GM12878 (cell line): Measurements from ENCODE around the gene SAAL1. TPM values are rescaled to one million over a fixed set of nuclear protein-coding genes. Genes with fewer than 3 reads are reported as not detected.

Experiments
- ATAC-seq: fragments of 200-7000 bp; cut with Tn5 transposase; 3 replicates; pipeline ENCODE4 v1.9.1; 2020; ENCODE audit warnings: mild to moderate bottlenecking, moderate library complexity
- BruUV-seq: library from RNA; stranded (reverse); fragments of 400-500 nt; replicated peaks from 2 replicates; lab custom pipeline; 2021; lab: Mats Ljungman, UMichigan
- CTCF ChIA-PET: fragments of 300-600 bp; sonication (Branson Sonifier 250); formaldehyde crosslinking; extraction: SDS; loops from one replicate; lab custom pipeline; 2021; ENCODE audit warnings: inconsistent platforms; lab: Yijun Ruan, JAX
- POLR2A ChIA-PET: fragments of 350-600 bp; formaldehyde crosslinking; extraction: SDS; loops from one replicate; lab custom pipeline; 2021; ENCODE audit warnings: inconsistent platforms; lab: Charles Lee
- RAD21 ChIA-PET: fragments of 300-600 bp; sonication (Branson Sonifier 250); formaldehyde crosslinking; loops from one replicate; lab custom pipeline; 2023; ENCODE audit warnings: antibody characterized with exemption; ENCODE audit not compliant: unreplicated experiment; lab: Charles Lee
- SMC1A ChIA-PET: fragments of 300-600 bp; sonication (Branson Sonifier 250); formaldehyde crosslinking; loops from one replicate; lab custom pipeline; 2023; ENCODE audit not compliant: unreplicated experiment, uncharacterized antibody; lab: Charles Lee
- DNase-seq: peaks from one replicate; pipeline ENCODE4 v3.0.0-alpha.2; 2011; ENCODE audit warnings: low read depth, low spot score
- FAIRE-seq: peaks from 3 replicates; lab custom pipeline; 2011; peaks lifted over from hg19 to GRCh38; lab: Jason Lieb, UNC
- H2AFZ ChIP-seq: 2 replicates; pipeline ENCODE4 v1.6.0; 2011; ENCODE audit warnings: low read depth, low read length, control low read depth; ENCODE audit not compliant: control insufficient read depth
- H3K27ac ChIP-seq: 2 replicates; pipeline ENCODE4 v1.5.1; 2011; ENCODE audit warnings: control low read depth; ENCODE audit not compliant: control insufficient read depth, insufficient read depth
- H3K27me3 ChIP-seq, 2 experiments: replicated peaks in 1 of 2; 2 replicates each; pipeline versions ENCODE4 v1.6.0 to v1.6.1; 2011; ENCODE audit warnings: low read length in 1 of 2; ENCODE audit not compliant: control insufficient read depth in 2 of 2, insufficient read depth in 2 of 2
- H3K36me3 ChIP-seq, 2 experiments: 2 replicates each; pipeline ENCODE4 v1.5.1; 2011; ENCODE audit warnings: low read length in 1 of 2; ENCODE audit not compliant: control insufficient read depth in 2 of 2, insufficient read depth in 2 of 2
- H3K4me1 ChIP-seq: 2 replicates; pipeline ENCODE4 v1.6.1; 2011; ENCODE audit warnings: mild to moderate bottlenecking, low read length, moderate library complexity, mixed read lengths; ENCODE audit not compliant: control insufficient read depth, insufficient read depth
- H3K4me2 ChIP-seq: 2 replicates; pipeline ENCODE4 v1.6.0; 2011; ENCODE audit warnings: control low read depth; ENCODE audit not compliant: control insufficient read depth, insufficient read depth
- H3K4me3 ChIP-seq: fragments of 200-600 bp; sonication (generic); 2 replicates; pipeline ENCODE4 v1.5.1; 2016
- H3K79me2 ChIP-seq: 2 replicates; pipeline ENCODE4 v1.6.0; 2011; ENCODE audit warnings: low read length; ENCODE audit not compliant: control insufficient read depth, insufficient read depth
- H3K9ac ChIP-seq: 2 replicates; pipeline ENCODE4 v1.8.0; 2011; ENCODE audit warnings: low read length, control low read depth, mixed read lengths; ENCODE audit not compliant: control insufficient read depth, insufficient read depth
- H3K9me3 ChIP-seq: replicated peaks from 3 replicates; pipeline ENCODE4 v1.5.1; 2011; ENCODE audit warnings: mild to moderate bottlenecking, low read length; ENCODE audit not compliant: control insufficient read depth, insufficient read depth
- H4K20me1 ChIP-seq: 2 replicates; pipeline ENCODE4 v1.6.0; 2011; ENCODE audit not compliant: control insufficient read depth, insufficient read depth
- ASH2L ChIP-seq: fragments of 300-600, 200-600 bp; sonication (generic); IDR thresholded peaks from 2 replicates; pipeline ENCODE4 v1.6.1; 2017; ENCODE audit warnings: low read depth, mild to moderate bottlenecking, borderline replicate concordance
- BCL11A ChIP-seq: IDR thresholded peaks from 2 replicates; pipeline ENCODE4 v1.6.1; 2011; ENCODE audit warnings: low read depth, low read length
- BMI1 ChIP-seq: fragments of 450-650 bp; IDR thresholded peaks from 2 replicates; pipeline ENCODE4 v1.6.1; 2016; ENCODE audit warnings: mild to moderate bottlenecking, moderate library complexity, borderline replicate concordance
- BRCA1 ChIP-seq: IDR thresholded peaks from 2 replicates; pipeline ENCODE4 v1.6.1; 2011; ENCODE audit warnings: low read depth, low read length, improper control_type of control experiment
- CBFB ChIP-seq: IDR thresholded peaks from 2 replicates; pipeline ENCODE4 v1.6.1; 2016; ENCODE audit warnings: antibody characterized with exemption, low read depth
- CREM ChIP-seq: IDR thresholded peaks from 2 replicates; pipeline ENCODE4 v1.6.1; 2014; ENCODE audit warnings: antibody characterized with exemption, low read depth
- MXI1 ChIP-seq: fragments of 150-350 bp; IDR thresholded peaks from 2 replicates; pipeline ENCODE4 v1.6.1; 2011; ENCODE audit warnings: low read depth, mild to moderate bottlenecking, inconsistent platforms, low read length, improper control_type of control experiment
- NFIC ChIP-seq: IDR thresholded peaks from 2 replicates; pipeline ENCODE4 v1.6.1; 2012; ENCODE audit warnings: low read depth, mild to moderate bottlenecking, inconsistent platforms, low read length, moderate library complexity
- PBX3 ChIP-seq: IDR thresholded peaks from 2 replicates; pipeline ENCODE4 v1.6.1; 2011; ENCODE audit warnings: mild to moderate bottlenecking, low read depth, low read length, moderate library complexity; ENCODE audit not compliant: insufficient replicate concordance
- POU2F2 ChIP-seq: IDR thresholded peaks from 3 replicates; pipeline ENCODE4 v1.6.1; 2011; ENCODE audit warnings: low read depth, mild to moderate bottlenecking, low read length, borderline replicate concordance
- RAD21 ChIP-seq: IDR thresholded peaks from 2 replicates; pipeline ENCODE4 v1.6.1; 2011; ENCODE audit warnings: mild to moderate bottlenecking, low read depth, low read length, moderate library complexity; ENCODE audit not compliant: insufficient read depth
- SKIL ChIP-seq: fragments of 450-650 bp; IDR thresholded peaks from 2 replicates; pipeline ENCODE4 v1.6.1; 2017; ENCODE audit warnings: mild to moderate bottlenecking, low read depth, inconsistent platforms; ENCODE audit not compliant: poor library complexity, severe bottlenecking
- SMC3 ChIP-seq: IDR thresholded peaks from 2 replicates; pipeline ENCODE4 v1.6.1; 2011; ENCODE audit warnings: low read length, improper control_type of control experiment, borderline replicate concordance
- SREBF1 ChIP-seq: IDR thresholded peaks from 2 replicates; pipeline ENCODE4 v1.6.1; 2012; ENCODE audit warnings: mild to moderate bottlenecking, low read length
- SUPT20H ChIP-seq: IDR thresholded peaks from 2 replicates; pipeline ENCODE4 v1.6.1; 2011; ENCODE audit warnings: low read depth, mild to moderate bottlenecking, low read length, moderate library complexity, borderline replicate concordance; ENCODE audit not compliant: control insufficient read depth
- TARDBP ChIP-seq: IDR thresholded peaks from 2 replicates; pipeline ENCODE4 v1.6.1; 2016; ENCODE audit warnings: borderline replicate concordance
- ZNF207 ChIP-seq: fragments of 450-650 bp; IDR thresholded peaks from 2 replicates; pipeline ENCODE4 v1.6.1; 2014; ENCODE audit warnings: antibody characterized with exemption, mild to moderate bottlenecking, borderline replicate concordance
- WGBS: methylation state at CpG from one replicate; pipeline ENCODE4 v1.1.6; 2016; ENCODE audit warnings: low lambda C conversion rate; ENCODE audit not compliant: insufficient replicate concordance, insufficient coverage; ENCODE audit errors: missing lambda C conversion rate; 5-methylcytosine and 5-hydroxymethylcytosine counted together
- in situ Hi-C: fragments of 300-500 bp; cut with MboI; formaldehyde crosslinking; loops from 9 replicates; pipeline ENCODE4 v1.14.3; 2018; ENCODE audit warnings: mixed read lengths
- intact Hi-C: fragments of 100-400 bp; cut with micrococcal nuclease; formaldehyde crosslinking; loops from one replicate; pipeline ENCODE4 v1.14.2; 2022; ENCODE audit not compliant: unreplicated experiment
- polyA plus RNA-seq, 11 experiments: library from polyadenylated mRNA; depleted of rRNA in 4 of 11; unstranded in 6 of 11; stranded (reverse) in 5 of 11; fragments of >200 nt; fragmentation: Nextera tagmentation in 4 of 11; fragmentation: Illumina TruSeq in 1 of 11; extraction: Ambion mirVana in 4 of 11; extraction: Trizol in 1 of 11; gene quantifications; 1 replicate in 1 of 11; 2 replicates in 10 of 11; pipeline versions ENCODE4 v1.2.1 to v1.2.3, GENCODE V29; 2011 to 2016; ENCODE audit warnings: inconsistent platforms in 2 of 11, missing spikeins in 2 of 11, low read depth in 1 of 11
- total RNA-seq, 4 experiments: library from RNA; depleted of rRNA in 3 of 4; stranded (reverse); fragments of >200 nt in 3 of 4; fragmentation: Illumina TruSeq in 1 of 4; extraction: Trizol in 1 of 4; gene quantifications; 2 replicates each; pipeline versions ENCODE4 v1.2.1 to v1.2.3, GENCODE V29; 2013 to 2021
- TF ChIP-seq, protein P1 (sequence below): fragments of 450-650 bp; IDR thresholded peaks from 2 replicates; pipeline ENCODE4 v1.6.1; 2018; ENCODE audit warnings: borderline replicate concordance, mild to moderate bottlenecking; ENCODE audit not compliant: partially characterized antibody
- TF ChIP-seq, protein P2 (sequence below): fragments of 450-650 bp; IDR thresholded peaks from 2 replicates; pipeline ENCODE4 v1.6.1; 2017; ENCODE audit warnings: borderline replicate concordance

The SAAL1 gene
- total and polyA plus RNA-seq, 10 of the 15 experiments (the other 5 are each of a cell fraction or from before 2014, with no cell fraction given) = 26.3 to 59.4 (median 43.8) TPM

- Histone ChIP-seq H3K27ac (no peak overlapping the region), H3K4me3 (no peak overlapping the region), H3K36me3 (no peaks in the 10 kb centered on the region), H3K27me3 (peaks cover 0 to 7% of the 10 kb centered on the region in 2 experiments; a peak in 2 of 4 replicates), H3K79me2 (no peaks in the 10 kb centered on the region), H4K20me1 (no peaks in the 10 kb centered on the region), H3K9me3 (no peaks in the 10 kb centered on the region), H2AFZ (no peak overlapping the region), H3K9ac (no peak overlapping the region), H3K4me1 (no peaks in the 10 kb centered on the region), H3K4me2 (no peak overlapping the region)
- DNase-seq = no peak
- no TSS peak for BruUV-seq
- FAIRE-seq = no peak
- ChIA-PET POLR2A (no interaction called here), SMC1A (no interaction called here), CTCF (interaction anchor here (1.2 kb wide), 1 partner anchor 36 kb away, joined by 4 read pairs; no protein-coding TSS in a partner anchor), RAD21 (no interaction called here)
- 37% methylated on average over 3 of the region's 3 CpGs for WGBS
- no peak for ATAC-seq
- intact Hi-C loops (no loop called here), in situ Hi-C loops (no loop called here)
- no peak for TF ChIP-seq BCL11A
- no peak for TF ChIP-seq SKIL
- TF ChIP-seq BRCA1 = no peak
- no peak for TF ChIP-seq RAD21
- no peak for TF ChIP-seq SUPT20H
- no peak for TF ChIP-seq ZNF207
- TF ChIP-seq POU2F2 = no peak
- no peak for TF ChIP-seq CREM
- TF ChIP-seq MXI1 = no peak
- no peak for TF ChIP-seq TARDBP
- TF ChIP-seq, protein P1, sequence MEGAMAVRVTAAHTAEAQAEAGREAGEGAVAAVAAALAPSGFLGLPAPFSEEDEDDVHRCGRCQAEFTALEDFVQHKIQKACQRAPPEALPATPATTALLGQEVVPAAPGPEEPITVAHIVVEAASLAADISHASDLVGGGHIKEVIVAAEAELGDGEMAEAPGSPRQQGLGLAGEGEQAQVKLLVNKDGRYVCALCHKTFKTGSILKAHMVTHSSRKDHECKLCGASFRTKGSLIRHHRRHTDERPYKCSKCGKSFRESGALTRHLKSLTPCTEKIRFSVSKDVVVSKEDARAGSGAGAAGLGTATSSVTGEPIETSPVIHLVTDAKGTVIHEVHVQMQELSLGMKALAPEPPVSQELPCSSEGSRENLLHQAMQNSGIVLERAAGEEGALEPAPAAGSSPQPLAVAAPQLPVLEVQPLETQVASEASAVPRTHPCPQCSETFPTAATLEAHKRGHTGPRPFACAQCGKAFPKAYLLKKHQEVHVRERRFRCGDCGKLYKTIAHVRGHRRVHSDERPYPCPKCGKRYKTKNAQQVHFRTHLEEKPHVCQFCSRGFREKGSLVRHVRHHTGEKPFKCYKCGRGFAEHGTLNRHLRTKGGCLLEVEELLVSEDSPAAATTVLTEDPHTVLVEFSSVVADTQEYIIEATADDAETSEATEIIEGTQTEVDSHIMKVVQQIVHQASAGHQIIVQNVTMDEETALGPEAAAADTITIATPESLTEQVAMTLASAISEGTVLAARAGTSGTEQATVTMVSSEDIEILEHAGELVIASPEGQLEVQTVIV = no peak
- TF ChIP-seq SMC3 = no peak
- TF ChIP-seq, protein P2, sequence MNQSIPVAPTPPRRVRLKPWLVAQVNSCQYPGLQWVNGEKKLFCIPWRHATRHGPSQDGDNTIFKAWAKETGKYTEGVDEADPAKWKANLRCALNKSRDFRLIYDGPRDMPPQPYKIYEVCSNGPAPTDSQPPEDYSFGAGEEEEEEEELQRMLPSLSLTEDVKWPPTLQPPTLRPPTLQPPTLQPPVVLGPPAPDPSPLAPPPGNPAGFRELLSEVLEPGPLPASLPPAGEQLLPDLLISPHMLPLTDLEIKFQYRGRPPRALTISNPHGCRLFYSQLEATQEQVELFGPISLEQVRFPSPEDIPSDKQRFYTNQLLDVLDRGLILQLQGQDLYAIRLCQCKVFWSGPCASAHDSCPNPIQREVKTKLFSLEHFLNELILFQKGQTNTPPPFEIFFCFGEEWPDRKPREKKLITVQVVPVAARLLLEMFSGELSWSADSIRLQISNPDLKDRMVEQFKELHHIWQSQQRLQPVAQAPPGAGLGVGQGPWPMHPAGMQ = no peak
- TF ChIP-seq PBX3 = no peak
- no peak for TF ChIP-seq ASH2L
- TF ChIP-seq SREBF1 = no peak
- no peak for TF ChIP-seq NFIC
- TF ChIP-seq BMI1 = no peak
- TF ChIP-seq CBFB = no peak
Measured at GRCh38 chr11:18151581-18151980, 45.7 kb upstream of the SAAL1 start.
